NT2/D1 (cell line): ENCODE data around the gene C1orf174.

ENCODE experiments used
- SUZ12 ChIP-seq: IDR thresholded peaks from 2 replicates; pipeline ENCODE4 v1.6.1; 2011; ENCODE audit not compliant: insufficient read length, insufficient read depth; ENCODE audit errors: extremely low read depth
- YY1 ChIP-seq: IDR thresholded peaks from 2 replicates; pipeline ENCODE4 v1.6.1; 2011; ENCODE audit not compliant: insufficient read length, insufficient read depth
- ZNF274 ChIP-seq: IDR thresholded peaks from 2 replicates; pipeline ENCODE4 v1.6.1; 2011; ENCODE audit warnings: mild to moderate bottlenecking, low read depth, low read length

DNA sequence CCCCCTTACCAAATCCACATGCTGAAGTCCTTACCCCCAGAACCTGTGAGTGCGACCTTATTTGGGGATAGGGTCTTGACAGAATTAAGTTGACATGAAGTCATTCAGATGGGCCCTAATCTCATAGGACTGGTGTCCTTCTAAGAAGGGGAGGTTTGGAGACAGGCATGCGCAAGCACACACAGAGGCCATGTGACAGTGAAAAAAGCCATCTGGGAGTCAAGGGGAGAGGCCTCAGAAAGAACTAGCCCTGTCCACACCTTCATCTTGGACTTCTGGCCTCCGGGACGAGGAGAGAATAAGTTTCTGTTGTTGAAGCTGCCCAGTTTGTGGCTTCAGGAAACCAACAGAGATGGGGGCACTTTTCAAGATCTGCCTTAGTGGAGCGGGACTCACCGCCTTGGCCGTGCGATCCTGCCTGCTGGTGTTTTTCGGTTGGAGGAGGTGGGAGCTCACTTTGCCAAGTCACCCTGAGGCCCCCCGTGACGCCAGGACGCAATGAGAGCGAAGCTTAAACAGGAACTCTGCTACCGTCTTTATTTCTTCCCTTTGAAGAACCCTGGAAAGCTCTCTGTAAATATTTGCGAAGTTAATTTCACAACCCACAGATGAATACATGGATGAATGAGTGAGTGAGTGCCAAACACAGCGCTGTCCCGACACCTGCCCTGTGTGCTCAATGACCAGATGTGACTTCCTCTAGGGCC lies 42.5 kb upstream of the C1orf174 start:
- no peak for TF ChIP-seq YY1
- no peak for TF ChIP-seq SUZ12
- TF ChIP-seq ZNF274, result no peak
